GM10266 (cell line): Measurements from ENCODE around the gene LAG3.

Experiments used
- DNase-seq: peaks from one replicate; pipeline ENCODE4 v3.0.0; 2012; ENCODE audit errors: extremely low spot score
- TF ChIP-seq, protein P1 (sequence below): IDR thresholded peaks from 2 replicates; pipeline ENCODE4 v1.5.1; 2012; ENCODE audit warnings: mild to moderate bottlenecking, low read depth; ENCODE audit not compliant: control insufficient read depth, insufficient read depth; ENCODE audit errors: missing control alignments

Gene LAG3

DNA sequence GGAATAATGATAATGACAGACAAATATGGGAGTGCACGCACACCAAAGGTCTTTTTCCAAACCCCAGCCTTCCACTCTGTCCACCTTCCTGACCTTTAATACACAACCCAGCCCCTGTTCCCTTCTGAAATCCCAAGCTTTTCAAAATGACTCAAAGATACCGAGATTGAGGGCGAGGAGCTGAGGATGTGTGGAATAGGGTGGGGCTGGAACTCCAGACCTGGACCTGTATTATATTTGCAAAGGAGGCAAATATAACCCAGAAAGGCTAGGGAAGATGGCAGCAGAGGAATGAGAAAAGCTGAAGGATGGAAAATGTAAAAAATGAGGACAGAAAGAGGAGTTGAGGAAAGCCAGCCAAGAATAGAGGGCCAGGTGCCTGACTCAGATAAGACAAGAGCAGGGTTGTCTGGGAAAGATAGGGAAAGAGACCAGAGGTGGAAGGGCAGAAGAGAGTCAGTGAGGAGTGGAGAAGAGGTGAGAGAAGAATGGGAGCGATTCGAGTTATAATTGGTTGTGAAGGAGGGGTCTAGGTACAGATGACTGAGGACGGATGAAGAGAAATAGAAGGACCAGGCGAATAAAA is 7.2 kb upstream of the LAG3 start:
- TF ChIP-seq, protein P1, sequence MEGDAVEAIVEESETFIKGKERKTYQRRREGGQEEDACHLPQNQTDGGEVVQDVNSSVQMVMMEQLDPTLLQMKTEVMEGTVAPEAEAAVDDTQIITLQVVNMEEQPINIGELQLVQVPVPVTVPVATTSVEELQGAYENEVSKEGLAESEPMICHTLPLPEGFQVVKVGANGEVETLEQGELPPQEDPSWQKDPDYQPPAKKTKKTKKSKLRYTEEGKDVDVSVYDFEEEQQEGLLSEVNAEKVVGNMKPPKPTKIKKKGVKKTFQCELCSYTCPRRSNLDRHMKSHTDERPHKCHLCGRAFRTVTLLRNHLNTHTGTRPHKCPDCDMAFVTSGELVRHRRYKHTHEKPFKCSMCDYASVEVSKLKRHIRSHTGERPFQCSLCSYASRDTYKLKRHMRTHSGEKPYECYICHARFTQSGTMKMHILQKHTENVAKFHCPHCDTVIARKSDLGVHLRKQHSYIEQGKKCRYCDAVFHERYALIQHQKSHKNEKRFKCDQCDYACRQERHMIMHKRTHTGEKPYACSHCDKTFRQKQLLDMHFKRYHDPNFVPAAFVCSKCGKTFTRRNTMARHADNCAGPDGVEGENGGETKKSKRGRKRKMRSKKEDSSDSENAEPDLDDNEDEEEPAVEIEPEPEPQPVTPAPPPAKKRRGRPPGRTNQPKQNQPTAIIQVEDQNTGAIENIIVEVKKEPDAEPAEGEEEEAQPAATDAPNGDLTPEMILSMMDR = no peak
- DNase-seq = no peak

DNA sequence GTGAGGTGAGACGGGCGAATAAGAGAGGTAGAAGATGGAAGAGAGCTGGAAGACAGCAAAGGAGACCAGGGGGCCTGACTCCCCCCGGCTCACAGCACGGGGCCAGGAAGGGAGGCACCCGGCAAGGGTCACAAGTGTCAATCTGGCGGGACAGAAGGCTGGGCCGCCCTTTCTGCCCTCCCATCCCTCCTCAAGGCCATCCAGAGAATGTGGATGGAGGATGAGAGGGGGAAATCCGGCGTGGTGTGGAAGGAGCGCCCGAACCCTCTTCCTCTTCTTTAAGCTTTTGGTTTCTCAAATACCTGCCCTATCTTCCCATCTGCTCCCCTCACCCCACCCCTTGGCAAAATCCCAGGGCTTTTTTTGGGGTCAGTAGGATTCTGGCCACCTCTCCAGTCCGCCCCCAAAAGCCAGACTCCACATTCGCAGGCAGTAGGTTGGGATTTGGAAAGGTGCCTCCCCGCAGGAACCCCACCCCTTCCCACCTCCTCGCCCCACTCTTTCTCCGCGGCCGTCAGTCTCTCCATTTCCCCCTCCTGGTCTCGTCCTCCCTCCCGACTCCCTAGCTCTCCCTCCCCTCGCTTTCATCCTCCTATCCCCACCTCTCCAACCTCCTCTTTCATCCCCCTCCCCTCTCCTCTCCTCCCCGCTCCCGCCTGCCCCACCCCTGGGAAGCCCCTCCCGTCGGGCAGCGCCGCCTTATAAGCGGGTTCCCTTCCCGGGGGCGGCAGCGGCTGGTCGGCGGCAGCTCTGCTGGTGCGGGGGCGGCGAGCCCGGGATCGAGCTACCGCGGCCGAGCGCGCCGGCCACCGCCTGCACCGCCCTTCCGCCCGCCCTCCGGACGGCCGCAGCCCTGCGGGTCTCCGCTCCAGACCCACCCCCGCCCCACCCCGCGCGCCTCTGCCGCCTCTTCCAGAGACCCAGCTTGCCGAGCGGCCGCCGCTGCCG is 6.4 kb upstream of the LAG3 start, which contains the start of gene PTMS:
TSS of gene PTMS (plus strand) at position 730 of the 948 bp plus-strand sequence. CDS start 343 bp downstream, outside the sequence.
- peak; percentile 79 for DNase-seq
- TF ChIP-seq, protein P1 = no peak

DNA sequence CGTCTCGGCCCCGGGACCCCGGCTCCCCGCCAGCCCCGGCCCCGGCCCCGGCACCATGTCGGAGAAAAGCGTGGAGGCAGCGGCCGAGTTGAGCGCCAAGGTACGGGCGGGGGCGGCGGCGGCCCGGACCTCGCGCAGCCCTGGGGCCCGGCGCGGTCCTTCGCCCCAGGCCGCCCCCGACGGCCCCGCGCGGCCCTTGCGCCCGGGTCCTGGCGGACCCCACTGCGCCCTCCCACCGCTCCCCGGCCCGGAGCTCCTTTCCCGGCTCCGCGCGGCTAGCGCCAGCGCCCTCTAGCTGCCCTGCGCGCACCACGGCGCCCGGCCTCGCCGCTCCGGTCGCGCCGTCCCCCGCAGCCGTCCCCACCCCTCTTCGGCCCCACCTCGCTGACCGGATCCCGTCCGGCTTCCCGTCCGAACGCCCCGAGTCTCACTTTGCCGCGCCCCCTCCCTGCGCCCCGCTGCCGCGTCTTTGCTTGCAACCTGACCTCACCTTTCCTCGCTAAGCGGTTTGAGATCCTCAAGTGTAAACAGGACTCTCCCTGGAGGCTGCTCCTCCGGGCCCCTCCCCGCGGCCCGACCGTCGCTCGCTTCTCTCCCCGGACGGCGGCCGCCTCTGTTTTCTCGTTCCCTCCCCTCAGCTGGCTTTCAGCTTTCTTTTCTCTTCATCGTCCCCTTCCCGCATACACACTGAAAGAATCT is 5.5 kb upstream of the LAG3 start:
- peak; percentile 86 for DNase-seq
- TF ChIP-seq, protein P1 = peak; percentile 93

DNA sequence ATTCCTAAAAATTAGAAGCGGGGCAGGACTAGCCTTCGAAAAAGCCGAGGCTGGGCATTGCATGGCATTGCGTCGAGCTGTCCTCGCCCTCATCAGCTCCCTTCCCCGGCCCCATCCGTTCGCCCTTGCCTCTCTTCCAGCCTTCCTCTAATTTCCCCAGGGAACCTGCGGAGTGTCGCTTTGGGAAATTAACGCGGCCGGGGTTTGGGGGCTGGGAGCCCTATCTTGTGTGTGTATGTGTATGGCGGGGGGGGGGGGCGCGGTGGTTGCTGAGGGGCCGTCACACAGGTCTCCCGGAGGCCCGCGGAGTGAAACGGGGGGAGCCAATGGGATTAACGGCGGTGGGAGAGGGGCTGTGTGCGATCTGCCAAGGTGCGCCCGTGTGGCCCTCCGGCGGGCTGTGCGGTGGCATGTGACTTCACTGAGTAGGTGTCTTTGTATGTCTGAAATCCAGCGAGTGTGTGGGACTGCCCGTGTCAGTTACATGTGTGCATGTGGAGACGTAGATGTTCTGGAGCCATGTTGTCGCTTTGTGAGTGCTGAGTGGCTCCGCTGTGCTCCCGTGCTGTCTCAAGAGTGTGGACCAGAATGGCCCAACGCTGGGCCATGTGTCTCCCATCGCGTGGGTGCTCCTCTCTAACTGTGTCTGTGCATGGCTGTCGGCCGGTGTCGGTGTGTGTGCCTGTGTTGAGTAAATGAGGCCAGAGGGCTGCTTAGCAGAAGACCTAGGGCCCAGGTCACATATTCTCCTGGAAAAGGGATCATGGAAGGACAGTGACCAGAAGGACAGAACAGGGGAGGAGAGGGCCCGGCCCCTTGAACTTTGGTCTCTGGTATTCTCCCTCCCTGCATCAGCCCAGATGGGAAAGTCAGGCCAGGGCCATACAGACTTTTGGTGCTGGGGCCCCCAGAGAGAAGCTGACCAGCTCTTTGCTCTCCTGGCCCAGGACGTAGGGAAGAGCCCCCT is 4.7 kb upstream of the LAG3 start:
- DNase-seq = no peak
- TF ChIP-seq, protein P1 = no peak

DNA sequence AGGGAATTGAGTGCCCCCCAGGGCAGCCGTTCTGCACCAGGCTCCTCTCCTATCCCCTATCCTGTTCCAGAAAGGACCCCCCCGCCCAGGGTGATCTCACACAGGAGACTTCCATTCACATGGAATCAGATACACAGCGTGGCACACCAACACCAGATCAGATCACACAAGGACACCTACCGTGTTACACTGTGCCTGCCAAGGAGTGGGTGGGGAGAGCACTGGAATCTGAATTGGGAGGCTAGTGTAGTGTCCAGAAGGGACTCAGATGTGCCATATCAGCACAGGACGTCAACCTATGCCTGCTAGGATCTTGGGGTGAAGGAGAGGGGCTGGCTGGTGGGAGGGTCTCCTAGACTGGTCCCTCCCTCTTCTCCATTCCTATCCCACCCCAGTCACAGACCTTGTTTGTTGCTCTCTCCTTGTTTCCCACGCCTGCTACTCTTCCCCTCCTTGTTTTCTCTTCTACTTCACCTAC is 3.8 kb upstream of the LAG3 start:
- no peak for DNase-seq
- TF ChIP-seq, protein P1 = no peak

DNA sequence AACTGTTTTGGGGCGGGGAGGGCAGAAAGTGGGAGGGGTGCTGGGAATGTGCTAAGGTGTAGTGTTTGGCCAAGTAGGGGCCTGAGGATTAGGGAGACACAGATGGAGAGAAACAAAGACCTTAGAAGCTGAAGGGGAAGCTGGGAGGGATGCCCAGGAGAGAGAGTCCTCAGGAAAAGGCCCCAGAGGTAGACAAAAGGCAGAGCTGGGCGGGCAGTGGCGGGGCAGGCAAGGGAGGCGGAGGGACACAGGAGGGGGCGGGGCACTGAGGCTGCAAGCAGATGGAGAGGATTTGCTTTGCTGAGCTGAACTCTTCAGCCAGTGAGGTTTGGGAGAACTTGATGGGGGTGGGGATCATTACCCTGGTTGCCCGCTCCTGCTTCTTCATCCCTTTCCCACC is 3.3 kb upstream of the LAG3 start:
- TF ChIP-seq, protein P1 = no peak
- DNase-seq = no peak
